Head of caudate nucleus (tissue), 42 donors: ENCODE measurements around the gene MACC1.
"Not testable (repeated sequence)": the region's sequence is repeated elsewhere in the genome, so short reads cannot be mapped to it uniquely, and the experiment has no call there.

ENCODE experiments used
- DNase-seq, 42 donors: peaks; one replicate each; pipeline versions ENCODE4 v3.0.0 to v3.0.0-alpha.2; 2020 to 2021; ENCODE audit warnings: mixed read lengths in 7 of 42
- intact Hi-C: fragments of 100-400 bp; cut with DNase I; formaldehyde crosslinking; loops from one replicate; pipeline ENCODE4 v1.15.0; 2022

Gene MACC1

DNA sequence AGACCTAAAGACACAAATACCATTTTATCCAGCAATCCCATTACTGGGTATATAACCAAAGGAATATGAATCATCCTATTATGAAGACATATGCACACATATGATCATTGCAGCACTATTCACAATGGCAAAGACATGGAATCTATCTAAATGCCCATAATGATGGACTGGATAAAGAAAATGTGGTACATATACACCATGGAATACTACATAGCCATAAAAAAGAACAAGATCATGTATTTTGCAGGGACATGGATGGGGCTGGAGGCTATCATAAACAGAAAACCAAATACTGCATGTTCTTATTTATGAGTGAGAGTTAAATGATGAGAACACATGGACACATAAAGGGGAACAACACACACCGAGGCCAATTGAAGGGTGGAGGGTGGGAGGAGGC is 3.8 kb downstream of the MACC1 start:
- no peak for DNase-seq
- intact Hi-C loops: no loop called here

DNA sequence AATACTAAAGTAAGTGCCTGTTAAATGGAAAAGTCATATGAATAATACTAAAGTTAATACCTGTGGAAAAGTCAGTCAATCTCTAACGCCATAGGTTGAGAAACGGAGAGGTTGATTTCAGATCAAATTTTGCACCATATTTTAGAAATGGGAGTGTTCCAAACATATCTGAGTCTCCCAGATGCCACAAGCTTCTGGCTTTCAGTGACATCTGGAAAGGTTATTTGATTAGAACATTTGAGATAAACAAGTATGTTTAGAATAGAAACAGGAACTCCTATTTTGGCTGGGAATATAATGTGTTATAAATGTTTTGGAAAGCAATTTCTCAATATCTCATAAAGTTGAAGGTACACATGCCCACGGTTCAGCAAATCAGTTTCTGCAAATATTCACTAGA is 5.8 kb downstream of the MACC1 start:
- DNase-seq: no peak
- intact Hi-C loops: no loop called here

DNA sequence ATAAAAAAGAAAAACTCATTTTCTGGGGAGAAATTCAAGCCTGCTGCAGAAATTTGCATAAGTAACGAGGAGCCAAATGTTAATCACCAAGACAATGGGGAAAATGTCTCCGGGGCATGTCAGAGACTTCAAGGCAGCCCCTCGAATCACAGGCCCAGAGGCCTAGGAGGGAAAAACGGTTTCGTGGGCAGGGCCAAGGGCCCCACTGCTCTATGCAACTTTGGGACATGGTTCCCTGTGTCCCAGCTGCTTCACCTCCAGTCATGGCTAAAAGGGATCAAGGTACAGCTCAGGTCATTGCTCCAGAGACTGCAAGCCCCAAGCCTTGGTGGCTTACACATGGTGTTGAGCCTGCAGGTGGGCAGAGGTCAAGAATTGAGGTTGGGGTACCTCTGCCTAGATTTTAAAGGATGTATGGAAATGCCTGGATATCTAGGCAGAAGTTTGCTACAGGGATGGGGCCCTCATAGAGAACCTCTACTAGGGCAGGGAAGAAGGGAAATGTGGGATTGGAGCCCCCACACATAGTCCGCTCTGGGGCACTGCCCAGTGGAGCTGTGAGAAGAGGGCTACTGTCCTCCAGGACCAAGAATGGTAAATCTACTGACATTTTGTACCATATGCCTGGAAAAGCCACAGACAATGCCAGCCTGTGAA is 8.4 kb downstream of the MACC1 start:
- DNase-seq: no peak
- intact Hi-C loops: no loop called here

DNA sequence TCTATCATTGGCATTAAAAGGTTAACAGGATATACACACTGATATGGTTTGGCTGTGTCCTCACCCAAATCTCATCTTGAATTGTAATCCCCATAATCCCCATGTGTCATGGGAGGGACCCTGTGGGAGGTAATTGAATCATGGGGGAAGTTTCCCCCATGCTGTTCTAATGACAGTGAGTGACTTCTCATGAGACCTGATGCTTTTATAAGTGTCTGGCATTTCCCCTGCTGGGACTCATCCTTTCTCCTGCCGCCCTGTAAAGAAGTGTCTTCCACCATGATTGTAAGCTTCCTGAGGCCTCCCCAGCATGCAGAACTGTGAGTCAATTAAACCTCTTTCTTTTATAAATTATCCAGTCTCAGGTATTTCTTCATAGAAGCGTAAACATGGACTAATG is 9.4 kb downstream of the MACC1 start:
- DNase-seq, intact Hi-C loops: not testable (repeated sequence)

DNA sequence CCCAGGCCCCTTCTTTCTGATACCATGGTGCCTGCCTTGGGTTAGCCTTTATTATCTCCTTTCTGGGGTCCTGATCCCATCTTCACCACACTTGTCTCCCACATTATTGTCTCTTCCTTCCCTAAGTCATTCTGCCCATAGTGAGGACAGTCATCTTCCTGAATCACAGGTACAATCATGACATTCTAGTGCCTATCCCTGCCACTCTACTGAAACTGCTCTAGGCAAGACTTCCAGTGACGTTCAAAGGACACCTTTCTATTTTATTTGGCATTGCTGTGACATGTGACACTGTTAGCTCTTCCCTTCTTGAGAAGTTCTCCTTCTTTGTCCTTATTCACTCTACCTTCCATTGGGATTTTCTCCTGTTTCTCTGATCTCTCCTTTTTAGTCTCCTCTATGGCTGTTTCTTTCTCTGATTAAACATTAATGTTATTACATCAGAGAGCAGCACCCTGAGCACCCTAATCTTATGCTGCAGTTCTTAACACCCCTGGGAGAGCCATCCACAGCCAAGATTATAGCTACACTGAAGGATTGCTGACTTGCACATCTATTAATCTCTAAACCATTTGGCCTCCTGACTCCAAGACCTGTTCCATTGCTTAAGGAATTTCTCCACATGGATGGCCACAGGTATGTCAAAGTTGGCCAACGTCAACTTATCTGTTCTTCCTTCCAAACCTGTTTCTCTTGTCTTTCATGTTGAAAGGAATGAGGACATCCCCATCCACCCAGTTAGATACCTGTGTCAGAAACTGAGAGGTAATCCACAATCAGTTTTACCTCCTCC is 10.9 kb downstream of the MACC1 start:
- DNase-seq: no peak
- intact Hi-C loops: no loop called here

DNA sequence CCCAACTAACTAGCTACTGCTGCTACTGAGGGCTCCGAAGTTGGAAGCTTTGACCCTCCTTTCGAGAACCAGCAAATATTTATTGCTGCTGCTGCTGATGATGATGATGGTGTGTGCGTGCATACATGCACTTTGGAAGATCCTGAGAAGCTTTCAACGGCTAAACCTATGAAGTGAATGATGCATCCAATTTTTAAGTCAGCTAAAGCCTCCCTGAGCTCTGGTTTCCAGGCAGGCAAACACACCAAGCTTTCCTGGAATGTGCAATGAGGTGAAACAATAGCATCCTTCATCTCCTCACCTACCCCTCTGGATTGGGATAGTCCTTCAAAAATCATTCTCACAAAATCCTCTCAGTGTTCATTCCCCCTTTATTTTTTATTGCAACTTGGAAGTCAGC is 13.9 kb downstream of the MACC1 start:
- intact Hi-C loops: no loop called here
- DNase-seq: no peak

DNA sequence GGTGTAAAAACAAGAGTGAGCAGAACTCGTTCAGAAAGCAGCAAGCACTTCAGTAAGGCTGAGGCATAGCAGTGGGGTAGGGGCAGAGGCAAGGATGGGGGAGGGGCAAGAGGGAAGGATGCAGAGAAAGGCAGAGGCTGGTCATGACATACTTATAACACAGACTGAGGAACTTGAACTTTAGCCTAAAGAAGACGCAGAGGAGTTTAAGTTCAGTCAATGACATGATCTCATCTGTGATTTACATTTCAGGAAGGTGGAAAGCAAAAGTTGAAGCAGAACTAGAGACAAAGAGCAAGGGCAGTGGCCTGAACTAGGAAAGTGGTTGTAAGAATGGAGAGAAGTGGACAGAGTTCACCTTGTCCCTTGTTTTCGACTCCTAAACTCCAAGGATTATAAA is 15.8 kb downstream of the MACC1 start:
- DNase-seq: no peak
- intact Hi-C loops: no loop called here

DNA sequence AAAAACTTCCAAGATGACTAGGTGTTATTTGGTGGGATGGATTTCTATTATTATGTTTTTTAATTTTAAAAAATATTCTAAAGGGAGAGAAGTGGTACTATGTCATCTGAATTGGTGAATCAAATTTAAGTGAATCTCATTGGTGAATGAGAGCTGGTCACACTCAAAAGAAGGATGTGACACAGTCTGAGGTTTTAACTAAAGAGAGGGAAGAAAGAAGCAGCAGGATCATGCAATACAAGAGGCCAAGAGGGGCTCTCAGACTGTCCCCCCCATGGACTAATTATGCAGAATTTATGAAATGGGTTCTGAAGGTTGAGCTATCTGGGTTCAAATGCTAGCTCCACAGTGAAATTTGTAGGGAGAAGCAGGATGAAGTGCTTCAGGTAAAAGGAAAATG is 16.2 kb downstream of the MACC1 start:
- intact Hi-C loops: no loop called here
- no peak for DNase-seq

DNA sequence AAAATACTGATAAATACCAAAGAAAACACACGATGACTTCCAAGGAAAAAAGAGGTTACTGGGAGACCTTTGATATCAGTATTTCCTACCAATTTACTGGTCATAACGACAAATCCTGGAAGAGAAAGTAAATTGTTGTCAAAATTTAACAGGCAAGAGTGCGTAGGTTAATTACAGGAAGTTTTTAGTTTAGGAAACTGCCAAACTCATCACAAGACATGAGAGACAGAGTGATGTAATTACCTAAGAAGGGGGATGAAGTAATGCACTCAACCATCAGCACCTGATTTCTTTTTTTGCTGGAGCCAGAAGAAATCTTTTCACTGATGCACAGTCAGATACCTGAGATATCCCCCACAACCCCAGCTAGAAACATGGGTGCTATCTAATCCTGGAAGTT is 16.8 kb downstream of the MACC1 start:
- intact Hi-C loops: no loop called here
- DNase-seq: no peak

DNA sequence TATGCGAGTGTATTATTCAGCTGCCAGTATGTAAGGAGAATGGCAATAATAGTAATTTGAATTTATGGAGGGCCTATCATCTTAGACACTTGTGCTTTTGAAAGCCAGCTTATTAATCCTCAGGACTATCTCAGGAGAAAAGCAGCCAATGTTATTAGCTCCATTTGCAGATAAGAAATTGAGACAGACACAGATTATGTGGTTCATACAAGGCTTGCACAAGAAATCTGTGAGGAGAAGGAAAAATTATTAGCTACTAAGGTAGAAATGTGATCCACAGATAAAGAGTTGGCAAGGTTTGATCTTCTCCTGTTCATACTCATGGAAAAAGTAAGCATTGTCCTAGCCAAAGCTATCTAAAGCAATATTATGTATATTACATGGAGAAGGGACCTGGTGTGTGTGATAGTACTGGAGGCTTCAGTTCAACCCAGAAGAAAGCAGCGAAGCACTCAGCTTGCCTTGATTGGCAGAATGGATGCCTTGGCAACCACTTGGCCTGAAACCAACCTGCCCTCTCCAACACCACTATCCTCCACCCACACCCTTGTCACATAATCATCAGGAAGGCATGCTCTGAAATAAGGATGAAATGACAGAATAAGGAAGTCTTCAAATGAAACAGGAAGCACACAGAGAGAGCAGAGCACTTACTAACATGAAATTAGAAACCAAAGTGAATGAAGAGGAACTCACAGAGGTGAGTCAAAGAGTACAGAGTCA is 18.0 kb downstream of the MACC1 start:
- intact Hi-C loops: no loop called here
- DNase-seq: peak in 31 of 42 donors; percentile 7 to 69 (median 37)

DNA sequence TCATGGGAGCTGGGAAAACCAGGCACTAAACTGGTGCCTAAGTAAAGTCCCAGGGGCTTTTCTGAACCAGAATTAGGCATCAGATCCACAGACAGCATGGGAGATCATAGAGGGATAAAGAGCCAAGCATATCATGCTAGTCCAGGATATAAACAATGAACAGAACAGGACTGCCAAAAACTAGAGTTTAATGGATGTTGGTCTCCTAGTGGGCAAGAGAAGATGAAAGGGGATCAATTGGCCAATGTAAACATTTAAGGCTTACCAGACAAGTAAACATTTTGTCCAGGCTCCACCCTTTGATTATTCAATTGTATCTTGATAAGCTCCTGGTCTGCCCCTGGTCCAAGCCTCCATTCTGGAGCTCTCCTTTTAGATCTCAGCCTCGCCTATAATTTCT is 18.9 kb downstream of the MACC1 start:
- intact Hi-C loops: no loop called here
- DNase-seq: no peak

DNA sequence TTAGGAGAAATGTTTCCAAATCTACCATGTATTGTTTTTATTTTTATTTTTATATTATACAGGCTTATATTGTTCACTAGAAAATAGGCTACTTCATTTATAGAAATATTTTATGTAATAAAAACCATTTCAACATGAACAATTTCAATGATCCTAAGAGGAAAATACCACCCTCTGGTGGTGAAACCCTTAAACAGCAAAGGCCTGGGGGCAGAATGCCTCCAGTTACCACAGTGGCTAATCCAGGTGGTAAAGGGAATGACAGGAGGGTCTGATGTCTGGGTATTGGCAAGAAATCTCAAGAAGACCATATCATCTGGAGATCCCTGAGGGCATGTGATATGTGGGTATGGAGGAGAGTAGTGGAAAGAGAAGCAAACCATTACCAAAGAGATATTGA is 19.3 kb downstream of the MACC1 start:
- DNase-seq: peak in 2 of 42 donors; percentile 4 to 20
- intact Hi-C loops: no loop called here

DNA sequence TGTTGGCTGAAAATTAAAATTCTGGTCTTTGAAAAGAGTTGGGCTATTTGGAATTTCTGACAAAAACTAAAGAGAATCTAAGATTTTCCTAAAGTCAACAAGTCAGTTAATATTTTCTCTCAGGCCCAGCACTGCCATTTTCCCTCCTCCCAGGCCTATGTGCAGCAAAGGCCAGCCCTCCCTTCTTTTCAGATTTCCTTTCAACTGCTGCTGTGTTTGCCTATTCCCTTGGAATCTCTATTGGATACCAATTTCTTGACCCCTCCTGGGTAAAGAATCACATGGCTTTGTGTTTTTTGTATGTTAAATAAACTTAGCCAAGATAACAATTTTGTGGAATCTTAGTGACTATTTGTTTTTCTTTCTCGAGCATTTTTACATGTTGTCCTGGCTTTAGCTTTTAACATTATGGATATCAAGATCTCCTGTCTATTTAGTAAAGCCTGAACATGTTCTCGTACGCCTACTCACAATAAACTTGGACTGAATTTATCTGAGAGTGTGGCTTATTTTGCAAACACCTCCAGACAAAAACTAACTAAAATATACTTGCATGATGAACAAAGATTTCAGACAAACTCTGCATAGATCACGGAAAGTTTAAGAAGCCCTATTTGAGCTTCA is 19.9 kb downstream of the MACC1 start:
- intact Hi-C loops: no loop called here

DNA sequence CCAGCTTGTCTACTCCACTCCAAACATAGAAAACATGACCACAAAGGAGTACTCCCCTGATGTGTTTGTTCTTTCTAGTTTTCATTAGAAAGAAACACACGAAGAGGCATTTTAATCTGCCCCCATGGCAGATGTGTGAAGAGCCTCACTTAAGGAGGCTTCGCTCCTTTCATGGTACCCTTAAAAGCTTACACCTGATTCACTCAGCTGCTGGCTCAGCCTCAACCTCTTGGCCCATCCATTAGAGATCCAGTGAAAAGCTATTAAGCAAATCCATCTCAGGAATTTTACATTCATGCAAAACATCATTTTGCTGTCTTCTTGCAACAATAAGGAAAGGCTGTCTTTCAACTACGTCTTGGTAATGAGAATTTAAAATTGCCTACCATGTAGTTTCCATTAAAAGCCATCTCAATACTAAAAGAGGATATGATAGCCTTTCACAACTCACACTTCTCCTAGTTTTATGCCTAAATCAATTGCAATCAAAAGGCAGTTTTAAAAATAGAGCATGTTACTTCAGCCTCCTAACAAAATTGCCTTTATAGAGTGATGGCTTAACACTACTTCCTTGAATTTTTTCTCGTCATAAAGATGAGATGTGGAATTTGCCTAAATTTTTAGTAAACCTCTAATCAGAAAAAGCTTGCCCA is 22.7 kb downstream of the MACC1 start:
- intact Hi-C loops: no loop called here
- no peak for DNase-seq

More for the DNA sequence above, 19.9 kb downstream of the MACC1 start:
- no peak for DNase-seq

DNA sequence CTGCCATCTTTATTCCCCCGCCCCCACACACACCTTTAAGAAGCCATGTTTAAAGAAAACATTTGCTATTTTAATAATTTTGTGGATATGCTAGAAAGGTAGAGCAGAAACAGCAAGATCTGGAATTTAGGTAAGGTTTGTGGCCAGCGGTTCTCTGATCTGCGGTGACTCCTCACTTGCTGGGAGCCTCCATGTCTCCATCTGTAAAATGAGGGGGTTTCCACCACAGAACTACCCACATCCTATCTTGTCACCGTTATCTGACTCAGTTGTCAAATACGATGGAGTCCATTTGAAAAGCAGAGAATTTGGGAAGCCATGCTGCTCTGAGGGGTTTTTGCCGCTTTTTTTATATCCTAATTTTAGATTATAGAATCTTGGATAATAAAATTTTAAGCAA is 23.3 kb downstream of the MACC1 start:
- intact Hi-C loops: no loop called here
- no peak for DNase-seq

DNA sequence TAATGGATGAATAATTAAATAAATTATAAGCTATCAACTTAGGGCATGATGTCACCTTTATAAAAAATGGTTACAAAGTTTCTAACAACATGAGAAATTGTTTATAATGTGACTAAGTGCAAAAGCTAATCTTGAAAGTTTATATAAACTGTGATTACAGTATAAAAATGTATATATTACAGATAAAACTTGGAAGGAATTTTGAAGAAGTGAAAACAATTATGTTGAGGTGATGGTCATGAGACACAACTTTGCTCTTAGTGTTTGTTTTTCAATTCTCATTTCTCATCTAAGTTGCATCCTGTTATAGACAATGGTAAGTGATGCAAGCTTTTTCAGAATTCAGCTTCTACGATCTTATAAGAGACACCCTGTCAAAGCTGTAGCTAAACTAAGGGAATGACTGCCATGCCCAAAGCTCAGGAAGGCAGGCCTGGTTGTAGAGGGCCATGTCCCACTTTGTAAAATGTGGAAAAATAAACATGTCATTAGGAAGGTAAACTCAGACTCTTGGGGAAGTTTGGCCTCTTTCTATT is 23.9 kb downstream of the MACC1 start:
- intact Hi-C loops: no loop called here
- no peak for DNase-seq

DNA sequence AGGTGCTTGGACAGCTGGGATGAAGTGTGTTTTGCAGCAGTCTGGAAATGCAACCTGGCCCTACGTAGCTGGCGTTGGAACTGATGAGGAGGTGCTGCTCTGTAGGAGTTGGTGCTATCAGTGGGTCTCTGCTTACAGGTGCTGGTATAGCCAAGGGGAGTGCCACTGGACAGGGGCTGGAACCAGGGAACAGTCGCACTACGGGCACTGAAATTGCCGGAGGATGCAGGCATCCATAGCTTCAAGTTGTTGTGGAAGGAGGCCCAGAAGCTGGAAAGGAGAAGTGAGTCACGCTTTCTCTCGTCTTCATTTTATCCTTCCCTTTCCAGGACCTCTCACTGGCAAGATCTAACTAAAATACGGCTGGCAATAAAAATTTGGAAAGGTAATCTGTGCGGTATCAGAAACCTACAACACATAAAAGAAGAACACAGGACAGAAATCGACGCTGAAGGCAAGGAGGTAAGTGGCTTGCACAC is 25.8 kb downstream of the MACC1 start:
- DNase-seq: no peak
- intact Hi-C loops: no loop called here

DNA sequence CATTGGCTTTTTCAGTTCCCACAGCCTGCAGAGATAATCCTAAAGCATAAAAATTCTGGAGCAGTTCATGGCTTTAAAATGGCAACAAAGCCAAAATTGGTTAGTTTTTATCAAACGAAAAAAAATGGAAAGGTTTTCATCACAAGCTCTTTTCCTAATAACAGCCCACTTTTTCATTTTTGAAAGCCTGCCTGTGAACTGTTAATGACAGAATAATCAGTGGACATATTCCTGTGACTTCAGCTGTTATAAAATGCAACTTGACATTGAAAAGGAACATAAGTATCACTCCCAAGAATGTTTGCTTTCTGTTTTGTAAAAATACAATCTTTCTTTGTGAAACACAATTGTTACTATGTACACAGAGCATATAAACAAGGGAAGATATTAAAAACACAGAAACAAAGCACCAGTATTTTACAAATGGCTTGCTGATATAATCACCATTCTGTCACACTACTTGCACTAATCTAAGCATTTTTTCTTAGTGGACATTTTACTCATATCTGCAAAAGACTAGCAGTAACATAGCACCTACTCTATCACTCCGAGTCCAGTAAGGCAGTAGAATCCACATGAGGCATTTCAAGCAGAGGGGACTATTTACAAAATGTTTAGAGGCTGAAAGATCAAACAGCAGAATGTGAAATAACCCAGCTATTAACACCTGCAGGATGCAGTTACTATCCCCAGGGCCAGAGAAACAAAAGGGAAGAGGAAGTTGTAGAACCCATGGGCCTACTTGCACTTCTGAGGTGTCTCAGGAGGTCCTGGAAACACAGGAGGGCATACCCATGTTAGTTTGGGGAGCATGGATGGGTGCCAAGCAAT is 26.4 kb downstream of the MACC1 start:
- intact Hi-C loops: no loop called here
- DNase-seq: no peak
